ENCODE results near the gene TRMT61A. TPM values are rescaled to one million over a fixed set of nuclear protein-coding genes. Genes with fewer than 3 reads are reported as not detected.
A peak's percentile ranks its signal among the peaks of the same experiment; 100 is the strongest.

Gene TRMT61A
- total and polyA plus RNA-seq, 2 of the 13 experiments (the other 11 are each of a cell fraction or from before 2014, with no cell fraction given) = 6.5 to 13.6 TPM

GRCh38 chr14:103500148-103500990 lies 28.6 kb upstream of the TRMT61A start (continued):
- no peak for TF ChIP-seq ZHX2 (IDR thresholded peaks at IDR 0.05; ENCODE audit: low read depth)
- TF ChIP-seq ZHX2 (CRISPR knock-in tag; IDR thresholded peaks at IDR 0.05; ENCODE audit: borderline replicate concordance) = no peak
- TF ChIP-seq ZFYVE20 (CRISPR knock-in tag; IDR thresholded peaks at IDR 0.05; ENCODE audit: borderline replicate concordance, low read depth) = no peak
- no peak for TF ChIP-seq HNF4G (IDR thresholded peaks at IDR 0.05; ENCODE audit: borderline replicate concordance, low read depth, low read length)
- no peak for TF ChIP-seq HNF4G (CRISPR knock-in tag; IDR thresholded peaks at IDR 0.05; ENCODE audit: borderline replicate concordance, low read depth)
- TF ChIP-seq CENPT (CRISPR knock-in tag; IDR thresholded peaks at IDR 0.05; ENCODE audit: low read depth) = no peak
- TF ChIP-seq GABPB1 (CRISPR knock-in tag; IDR thresholded peaks at IDR 0.05) = no peak; the same call in 1 of the 2 replicates
- no peak for TF ChIP-seq ZNF343 (CRISPR knock-in tag; IDR thresholded peaks at IDR 0.05)
- TF ChIP-seq, protein P1, sequence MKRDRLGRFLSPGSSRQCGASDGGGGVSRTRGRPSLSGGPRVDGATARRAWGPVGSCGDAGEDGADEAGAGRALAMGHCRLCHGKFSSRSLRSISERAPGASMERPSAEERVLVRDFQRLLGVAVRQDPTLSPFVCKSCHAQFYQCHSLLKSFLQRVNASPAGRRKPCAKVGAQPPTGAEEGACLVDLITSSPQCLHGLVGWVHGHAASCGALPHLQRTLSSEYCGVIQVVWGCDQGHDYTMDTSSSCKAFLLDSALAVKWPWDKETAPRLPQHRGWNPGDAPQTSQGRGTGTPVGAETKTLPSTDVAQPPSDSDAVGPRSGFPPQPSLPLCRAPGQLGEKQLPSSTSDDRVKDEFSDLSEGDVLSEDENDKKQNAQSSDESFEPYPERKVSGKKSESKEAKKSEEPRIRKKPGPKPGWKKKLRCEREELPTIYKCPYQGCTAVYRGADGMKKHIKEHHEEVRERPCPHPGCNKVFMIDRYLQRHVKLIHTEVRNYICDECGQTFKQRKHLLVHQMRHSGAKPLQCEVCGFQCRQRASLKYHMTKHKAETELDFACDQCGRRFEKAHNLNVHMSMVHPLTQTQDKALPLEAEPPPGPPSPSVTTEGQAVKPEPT (CRISPR knock-in tag; IDR thresholded peaks at IDR 0.05; ENCODE audit: low read depth) = no peak
- TF ChIP-seq CCAR2 (optimal IDR thresholded peaks at IDR 0.05; ENCODE audit: low read depth, low read length) = no peak
- no peak for TF ChIP-seq ZSCAN21 (CRISPR knock-in tag; IDR thresholded peaks at IDR 0.05; ENCODE audit: borderline replicate concordance)
- peak; percentile 41; the same call in 1 of the 2 replicates for TF ChIP-seq ZBTB25 (CRISPR knock-in tag; IDR thresholded peaks at IDR 0.05)
- no peak for TF ChIP-seq ZNF790 (CRISPR knock-in tag; IDR thresholded peaks at IDR 0.05; ENCODE audit: borderline replicate concordance)
- TF ChIP-seq ZNF761 (CRISPR knock-in tag; conservative IDR thresholded peaks at IDR 0.05) = no peak
- TF ChIP-seq TGIF2 (CRISPR knock-in tag; IDR thresholded peaks at IDR 0.05) = no peak
- TF ChIP-seq JUN (CRISPR knock-in tag; IDR thresholded peaks at IDR 0.05) = no peak
- no peak for TF ChIP-seq ZNF335 (CRISPR knock-in tag; IDR thresholded peaks at IDR 0.05)
